ENCODE results near the gene CREB5.

Gene CREB5

GRCh38 chr7:28666154-28666553, 253.8 kb downstream of the CREB5 start:
- no peak overlapping the region for H3K4me3 ChIP-seq (ENCODE audit: low read length, poor library complexity, severe bottlenecking)
- H3F3A ChIP-seq (ENCODE audit: low read depth): peaks cover 12% of the 10 kb centered on the region
- H3K36me3 ChIP-seq (ENCODE audit: insufficient read depth, low read length): no peaks in the 10 kb centered on the region
- TF ChIP-seq CTCF (conservative IDR thresholded peaks at IDR 0.05; ENCODE audit: low read length) (no peak), EZH2phosphoT487 (IDR thresholded peaks at IDR 0.05; ENCODE audit: borderline replicate concordance) (no peak)
- peaks cover 25% of the 10 kb centered on the region for H3K4me1 ChIP-seq (ENCODE audit: insufficient read depth, low read length, poor library complexity, severe bottlenecking)
- no peak overlapping the region for H3K4me2 ChIP-seq (ENCODE audit: low read depth, low read length, poor library complexity, severe bottlenecking)
- no peaks in the 10 kb centered on the region for H3K27me3 ChIP-seq (ENCODE audit: insufficient read depth, low read length, poor library complexity, severe bottlenecking)
- H3K9me3 ChIP-seq (ENCODE audit: insufficient read depth, low read depth, low read length): no peaks in the 10 kb centered on the region
- H2AFZ ChIP-seq (ENCODE audit: low read length): no peak overlapping the region
- no peak overlapping the region for H3K9ac ChIP-seq (ENCODE audit: low read depth, low read length, poor library complexity, severe bottlenecking)
- H4K20me1 ChIP-seq (ENCODE audit: insufficient read depth, low read length, poor library complexity, severe bottlenecking): no peaks in the 10 kb centered on the region
- no peaks in the 10 kb centered on the region for H3K79me2 ChIP-seq (ENCODE audit: insufficient read depth, low read length)
- no peaks in the 10 kb centered on the region for H3K9me2 ChIP-seq (replicated peaks; ENCODE audit: low read depth, low read length)

- Histone ChIP-seq H3K36me3 (ENCODE audit: insufficient read depth, low read length) (no peaks in the 10 kb centered on the region), H3K9me2 (replicated peaks; ENCODE audit: low read depth, low read length) (no peaks in the 10 kb centered on the region), H2AFZ (ENCODE audit: low read length) (no peak overlapping the region), H3K9ac (ENCODE audit: low read depth, low read length, poor library complexity, severe bottlenecking) (no peak overlapping the region), H3K4me2 (ENCODE audit: low read depth, low read length, poor library complexity, severe bottlenecking) (no peak overlapping the region), H3K27me3 (ENCODE audit: insufficient read depth, low read length, poor library complexity, severe bottlenecking) (no peaks in the 10 kb centered on the region), H3K79me2 (ENCODE audit: insufficient read depth, low read length) (no peaks in the 10 kb centered on the region), H3K4me3 (ENCODE audit: low read length, poor library complexity, severe bottlenecking) (no peak overlapping the region), H3K9me3 (ENCODE audit: insufficient read depth, low read depth, low read length) (no peaks in the 10 kb centered on the region), H4K20me1 (ENCODE audit: insufficient read depth, low read length, poor library complexity, severe bottlenecking) (no peaks in the 10 kb centered on the region), H3K4me1 (ENCODE audit: insufficient read depth, low read length, poor library complexity, severe bottlenecking) (peaks cover 13% of the 10 kb centered on the region), H3F3A (ENCODE audit: low read depth) (no peaks in the 10 kb centered on the region)
- TF ChIP-seq EZH2phosphoT487 (IDR thresholded peaks at IDR 0.05; ENCODE audit: borderline replicate concordance) (no peak), CTCF (conservative IDR thresholded peaks at IDR 0.05; ENCODE audit: low read length) (no peak)
Measured at GRCh38 chr7:28668085-28668484, 255.8 kb downstream of the CREB5 start.

DNA sequence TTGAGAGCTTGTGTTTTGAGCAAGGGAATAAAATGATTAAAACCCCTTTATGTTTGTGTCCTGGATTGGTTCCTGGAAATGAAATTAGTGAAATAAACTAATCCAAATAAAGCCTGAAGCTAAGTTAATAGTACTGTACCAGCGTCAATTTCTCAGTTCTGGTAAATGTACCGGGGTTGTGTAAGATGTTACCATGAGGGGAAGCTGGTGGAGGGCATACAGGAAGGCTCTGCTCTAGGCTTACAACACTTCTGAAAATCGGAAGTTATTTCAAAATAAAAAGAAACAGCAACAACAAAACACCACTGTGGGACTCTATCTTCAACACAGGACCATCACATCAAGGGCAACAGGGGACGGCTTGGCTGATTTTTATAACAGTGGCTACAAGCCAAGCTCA, 257.0 kb downstream of the CREB5 start:
- Histone ChIP-seq H2AFZ (ENCODE audit: low read length) (no peak overlapping the region), H3K4me3 (ENCODE audit: low read length, poor library complexity, severe bottlenecking) (no peak overlapping the region), H3K9me2 (replicated peaks; ENCODE audit: low read depth, low read length) (no peaks in the 10 kb centered on the region), H3K36me3 (ENCODE audit: insufficient read depth, low read length) (no peaks in the 10 kb centered on the region), H3K4me1 (ENCODE audit: insufficient read depth, low read length, poor library complexity, severe bottlenecking) (peaks cover 12% of the 10 kb centered on the region), H4K20me1 (ENCODE audit: insufficient read depth, low read length, poor library complexity, severe bottlenecking) (no peaks in the 10 kb centered on the region), H3K9me3 (ENCODE audit: insufficient read depth, low read depth, low read length) (no peaks in the 10 kb centered on the region), H3K27me3 (ENCODE audit: insufficient read depth, low read length, poor library complexity, severe bottlenecking) (no peaks in the 10 kb centered on the region), H3K79me2 (ENCODE audit: insufficient read depth, low read length) (no peaks in the 10 kb centered on the region), H3F3A (ENCODE audit: low read depth) (no peaks in the 10 kb centered on the region), H3K9ac (ENCODE audit: low read depth, low read length, poor library complexity, severe bottlenecking) (no peak overlapping the region), H3K4me2 (ENCODE audit: low read depth, low read length, poor library complexity, severe bottlenecking) (no peak overlapping the region)
- no peak for TF ChIP-seq CTCF (conservative IDR thresholded peaks at IDR 0.05; ENCODE audit: low read length)
- no peak for TF ChIP-seq EZH2phosphoT487 (IDR thresholded peaks at IDR 0.05; ENCODE audit: borderline replicate concordance)

Measured in Loucy (cell line).